Measurements from ENCODE around the gene SPRYD3.

GRCh38 chr12:53051058-53051880 lies 27.9 kb downstream of the SPRYD3 start:
- TF ChIP-seq CTCF (IDR thresholded peaks at IDR 0.05; ENCODE audit: low read length): no peak
- TF ChIP-seq EZH2 (IDR thresholded peaks at IDR 0.05; ENCODE audit: borderline replicate concordance, low read length): no peak
